ENCODE results near the gene RIPK3.
"Not testable (repeated sequence)": the region's sequence is repeated elsewhere in the genome, so short reads cannot be mapped to it uniquely, and the experiment has no call there.

The RIPK3 gene

DNA sequence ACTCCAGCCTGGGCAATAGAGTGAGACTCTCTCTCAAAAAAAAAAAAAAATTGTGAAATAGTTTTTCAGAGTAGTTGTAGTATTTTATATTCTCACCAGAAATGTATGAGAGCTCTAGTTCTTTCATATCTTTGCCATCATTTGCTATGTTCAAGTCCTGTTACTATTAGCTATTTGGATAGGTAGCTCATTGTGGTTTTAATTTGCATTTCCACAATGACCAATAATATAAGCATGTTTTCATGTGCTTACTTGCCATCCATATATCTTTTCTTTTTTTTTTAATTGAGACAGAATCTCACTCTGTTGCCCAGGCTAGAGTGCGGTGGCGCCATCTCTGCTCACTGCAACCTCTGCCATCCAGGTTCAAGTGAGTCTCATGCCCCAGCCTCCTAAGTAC lies 8.4 kb upstream of the RIPK3 start:
- no peak for DNase-seq (ENCODE audit: low read depth in 4 of 4, low spot score in 1 of 4)

DNA sequence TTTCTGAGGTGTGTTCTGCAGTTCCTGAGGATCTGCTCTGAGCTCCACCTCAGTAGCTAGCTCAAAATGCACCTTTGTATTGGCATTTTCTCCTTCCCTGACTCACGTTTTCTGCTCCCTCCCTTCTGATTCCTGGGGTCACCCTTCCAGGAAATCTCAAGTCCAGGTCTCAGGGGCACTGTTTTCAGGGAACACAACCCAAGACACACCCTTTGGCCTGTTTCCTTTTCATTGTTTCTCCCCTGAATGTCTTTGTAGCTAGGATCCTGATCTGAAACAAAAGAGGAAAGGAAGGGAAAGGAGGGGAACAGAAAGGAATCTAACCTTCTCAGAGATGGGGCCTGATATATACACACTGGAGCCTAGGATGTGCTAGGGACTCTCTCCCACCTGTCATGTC lies 7.3 kb upstream of the RIPK3 start:
- no peak for DNase-seq (ENCODE audit: low read depth in 4 of 4, low spot score in 1 of 4)

DNA sequence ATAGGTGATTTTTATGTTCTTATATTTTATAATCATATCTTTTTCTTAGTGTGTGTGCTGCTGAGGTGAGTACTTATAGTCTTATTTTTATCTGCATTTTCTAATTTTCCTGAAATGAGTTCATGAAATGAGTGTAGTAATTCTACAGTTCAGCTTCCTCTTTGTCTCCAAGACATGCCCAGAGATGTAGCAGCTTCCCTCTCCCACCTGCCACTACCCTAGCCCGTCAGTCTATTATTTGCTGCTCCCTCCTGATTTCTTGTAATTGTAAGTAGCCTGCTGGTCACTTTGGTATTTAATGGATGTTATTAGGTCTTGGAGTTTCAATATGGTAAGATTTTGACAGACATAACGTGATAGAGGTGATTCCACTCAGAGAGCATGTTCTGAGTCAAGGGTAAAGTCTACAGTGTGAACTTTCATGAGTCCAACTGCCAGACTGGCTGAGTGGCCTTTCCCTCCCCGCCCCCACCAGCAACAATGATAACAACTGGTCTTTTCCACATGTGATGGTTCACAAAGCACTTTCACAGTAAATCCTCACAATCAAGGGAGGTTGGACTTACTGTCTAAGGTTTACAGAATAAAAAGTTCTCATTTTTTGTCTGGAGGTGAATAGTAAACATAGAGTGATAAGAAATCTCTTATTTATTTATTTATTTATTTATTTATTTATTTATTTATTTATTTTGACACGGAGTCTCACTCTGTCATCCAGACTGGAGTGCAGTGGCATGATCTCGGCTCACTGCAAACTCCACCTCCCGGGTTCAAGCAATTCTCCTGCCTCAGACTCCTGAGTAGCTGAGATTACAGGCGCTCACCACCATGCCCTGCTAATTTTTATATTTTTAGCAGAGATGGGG lies 4.2 kb upstream of the RIPK3 start:
- no peak for DNase-seq (ENCODE audit: low read depth in 4 of 4, low spot score in 1 of 4)

DNA sequence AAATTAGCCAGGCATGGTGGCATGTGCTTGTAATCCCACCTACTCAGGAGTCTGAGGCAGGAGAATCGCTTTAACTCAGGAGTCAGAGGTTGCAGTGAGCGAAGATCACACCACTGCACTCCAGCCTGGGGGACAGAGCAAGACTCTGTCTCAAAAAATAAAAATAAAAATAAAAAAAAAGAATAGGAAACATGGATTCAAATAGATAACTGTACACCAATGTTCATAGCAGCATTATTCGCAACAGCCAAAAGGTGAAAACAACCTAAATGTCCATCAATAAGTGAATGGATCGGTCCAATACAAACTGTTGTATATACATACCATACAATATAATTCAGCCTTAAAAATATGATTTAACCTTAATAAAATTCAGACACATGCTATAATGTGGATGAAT lies 3.1 kb upstream of the RIPK3 start:
- no peak for DNase-seq (ENCODE audit: low read depth in 4 of 4, low spot score in 1 of 4)

DNA sequence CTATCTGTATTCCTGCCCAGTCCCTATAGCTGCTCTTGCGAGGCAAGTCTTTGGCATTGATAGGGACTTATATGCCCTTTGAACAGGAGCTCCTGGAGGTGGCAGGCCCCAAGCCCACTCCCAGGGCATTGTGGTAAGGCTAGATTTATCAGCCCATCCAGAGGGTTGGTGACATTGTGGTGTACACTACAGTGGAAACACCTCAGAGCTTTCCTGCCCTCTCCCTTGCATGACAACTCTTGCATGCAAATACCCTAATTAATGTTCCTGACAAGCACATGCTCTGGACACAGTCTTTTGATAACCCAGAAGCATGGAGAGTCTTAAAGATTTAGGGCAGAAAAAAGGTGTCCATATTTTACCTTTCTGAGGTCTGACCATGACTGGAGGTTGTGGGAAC lies 815 bp upstream of the RIPK3 start:
- DNase-seq (ENCODE audit: low read depth in 4 of 4, low spot score in 1 of 4): no peak

DNA sequence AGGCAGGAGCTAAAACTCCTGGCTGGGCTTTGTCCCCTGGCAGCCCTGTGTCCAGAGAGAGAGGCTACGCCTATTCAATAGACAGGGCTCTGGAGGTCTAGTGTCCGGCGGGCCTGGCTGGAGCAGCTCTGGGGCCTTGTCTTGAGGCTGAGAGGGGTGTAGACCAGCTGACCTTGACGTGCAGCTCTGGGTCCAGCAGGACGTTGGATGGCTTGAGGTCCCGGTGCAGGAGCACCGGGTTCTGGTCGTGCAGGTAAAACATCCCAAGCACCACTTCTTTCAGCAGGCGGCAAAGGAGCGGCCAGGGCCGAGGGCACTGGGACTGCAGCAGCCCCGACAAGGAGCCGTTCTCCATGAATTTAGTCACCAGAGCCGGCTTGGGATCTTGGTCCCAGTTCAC lies 948 bp downstream of the RIPK3 start:
- DNase-seq (ENCODE audit: low read depth in 4 of 4, low spot score in 1 of 4): no peak

DNA sequence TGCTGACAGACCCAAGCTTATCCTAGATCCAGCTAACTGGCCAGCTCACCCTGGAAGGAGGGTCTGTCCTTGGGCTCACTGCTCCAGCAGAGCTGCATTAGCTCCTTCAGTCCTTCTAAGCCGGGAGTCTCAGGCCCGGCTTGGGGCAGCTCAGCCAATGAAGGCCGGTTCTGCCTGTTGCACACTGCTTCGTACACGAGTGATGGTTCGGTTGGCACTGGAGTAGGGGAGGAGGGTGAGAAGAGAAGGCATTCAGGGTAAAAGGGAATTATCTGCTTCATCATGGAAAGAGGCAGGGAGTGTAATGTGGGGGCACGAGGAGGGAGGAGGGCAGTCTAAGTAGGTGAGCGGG lies 2.0 kb downstream of the RIPK3 start:
- DNase-seq (ENCODE audit: low read depth in 4 of 4, low spot score in 1 of 4): no peak

DNA sequence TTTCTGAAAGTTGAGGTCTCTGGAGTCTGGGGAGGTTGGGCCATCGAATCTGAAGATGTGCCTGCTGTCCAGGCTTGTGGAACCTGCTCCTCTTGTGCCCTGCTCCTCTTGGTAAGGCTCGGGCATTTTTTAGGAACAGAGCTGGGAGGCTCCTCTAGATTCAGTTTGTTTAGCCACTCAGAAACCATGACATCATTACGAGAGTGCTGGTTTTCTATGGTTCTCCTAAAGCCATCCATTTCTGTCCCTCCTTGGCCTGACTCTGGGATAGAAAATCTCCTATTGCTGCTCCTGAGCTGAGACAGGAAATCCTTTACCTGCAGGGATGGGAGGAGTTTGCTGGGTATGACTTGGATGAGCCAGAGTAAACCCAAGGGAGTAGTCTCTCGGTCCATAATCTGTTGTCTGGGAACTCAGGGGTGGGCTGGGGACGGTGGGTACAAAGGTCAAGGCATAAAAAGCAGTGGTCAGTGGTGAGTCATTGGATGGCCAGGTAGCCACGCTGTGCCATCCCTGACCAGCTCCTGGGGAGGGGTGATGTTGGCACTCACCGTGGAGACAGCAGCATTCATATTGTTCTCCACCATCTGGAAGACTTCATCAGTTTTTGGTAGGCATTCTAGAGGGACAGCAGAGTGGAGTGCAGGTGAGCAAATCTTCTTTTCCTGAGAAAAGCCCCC lies 2.5 kb downstream of the RIPK3 start:
- no peak for DNase-seq (ENCODE audit: low read depth in 4 of 4, low spot score in 1 of 4)

DNA sequence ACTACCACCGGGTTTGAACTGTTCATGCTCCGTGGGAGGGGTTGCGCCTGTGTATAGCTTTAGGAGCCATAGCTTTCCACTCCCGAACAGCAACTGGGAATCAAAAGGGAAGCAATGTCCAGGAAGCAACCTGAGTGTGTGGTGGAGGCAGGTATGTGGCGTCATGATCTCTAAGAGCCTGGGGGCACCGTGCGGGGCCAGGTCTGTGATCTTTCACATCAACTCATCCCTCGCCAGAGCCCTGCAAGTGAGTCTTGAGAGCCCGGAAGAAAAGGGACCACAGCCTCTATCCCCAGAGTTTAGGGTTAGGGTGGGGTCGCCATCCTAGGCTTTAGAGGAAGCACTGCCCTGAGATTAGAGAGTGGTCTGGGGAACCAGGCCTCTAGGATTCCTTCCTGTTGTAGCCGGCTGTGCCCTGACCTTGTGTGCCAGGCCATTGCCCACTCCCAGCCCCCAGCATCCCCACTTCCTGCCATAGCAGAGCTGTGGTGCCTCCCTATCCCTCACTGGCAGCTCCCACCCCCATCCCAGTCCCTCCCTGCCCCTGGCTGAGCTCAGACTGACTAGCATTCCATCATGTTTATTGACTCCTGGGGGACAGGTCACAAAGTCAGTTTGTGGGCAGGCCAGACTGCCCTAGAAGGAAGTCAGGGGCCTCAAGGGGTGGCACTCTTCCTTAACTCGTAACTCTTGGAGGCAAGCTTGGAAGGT lies 4.2 kb downstream of the RIPK3 start:
- DNase-seq (ENCODE audit: low read depth in 4 of 4, low spot score in 1 of 4): no peak

DNA sequence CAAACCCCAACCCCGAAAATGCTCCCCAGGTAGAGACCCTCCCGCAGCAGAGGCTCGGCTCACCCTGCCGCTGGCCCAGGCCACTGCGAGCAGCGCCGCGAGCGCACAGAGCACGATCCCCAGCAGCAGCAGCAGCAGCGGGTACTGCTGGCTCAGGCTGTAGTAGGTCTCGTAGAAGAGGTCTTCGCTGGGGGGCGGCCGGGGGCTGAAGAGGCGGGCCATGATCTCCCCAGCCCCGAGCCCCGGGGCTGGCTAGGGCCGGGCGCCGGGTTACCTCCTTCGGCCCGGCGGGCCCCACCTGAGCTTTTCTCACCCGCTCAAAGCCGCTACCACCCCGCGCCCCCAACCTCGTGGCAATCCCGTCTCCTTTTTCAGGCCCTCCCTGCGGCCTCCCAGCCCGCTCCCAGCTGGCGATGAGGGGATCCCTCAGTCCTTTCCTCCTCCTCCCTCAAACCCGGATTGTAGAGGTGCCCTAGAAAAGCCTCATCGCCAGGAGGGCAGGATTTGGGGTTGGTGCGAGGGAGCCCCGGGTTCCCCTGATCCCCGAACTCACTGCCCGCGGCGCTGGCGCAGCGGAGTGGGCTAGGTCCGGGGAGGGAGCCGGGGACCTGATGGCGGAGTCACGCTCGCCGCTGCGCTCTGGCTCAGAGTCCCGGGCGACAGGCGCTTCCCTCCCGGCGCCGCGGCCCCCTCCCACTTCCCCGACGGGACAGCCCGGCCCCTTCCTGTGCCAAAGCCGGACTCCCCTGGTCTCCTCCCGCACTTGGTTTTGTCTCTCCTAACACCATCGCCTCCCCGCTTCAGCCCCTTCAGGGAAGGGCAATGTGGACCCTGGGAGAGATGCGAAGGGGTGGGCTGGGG lies 5.1 kb downstream of the RIPK3 start, which contains the start of gene ADCY4:
Gene ADCY4 (minus strand): TSS at position 641 of the 861 bp plus-strand sequence. CDS start 419 bp downstream, at position 222.
- DNase-seq (ENCODE audit: low read depth in 4 of 4, low spot score in 1 of 4): no peak

DNA sequence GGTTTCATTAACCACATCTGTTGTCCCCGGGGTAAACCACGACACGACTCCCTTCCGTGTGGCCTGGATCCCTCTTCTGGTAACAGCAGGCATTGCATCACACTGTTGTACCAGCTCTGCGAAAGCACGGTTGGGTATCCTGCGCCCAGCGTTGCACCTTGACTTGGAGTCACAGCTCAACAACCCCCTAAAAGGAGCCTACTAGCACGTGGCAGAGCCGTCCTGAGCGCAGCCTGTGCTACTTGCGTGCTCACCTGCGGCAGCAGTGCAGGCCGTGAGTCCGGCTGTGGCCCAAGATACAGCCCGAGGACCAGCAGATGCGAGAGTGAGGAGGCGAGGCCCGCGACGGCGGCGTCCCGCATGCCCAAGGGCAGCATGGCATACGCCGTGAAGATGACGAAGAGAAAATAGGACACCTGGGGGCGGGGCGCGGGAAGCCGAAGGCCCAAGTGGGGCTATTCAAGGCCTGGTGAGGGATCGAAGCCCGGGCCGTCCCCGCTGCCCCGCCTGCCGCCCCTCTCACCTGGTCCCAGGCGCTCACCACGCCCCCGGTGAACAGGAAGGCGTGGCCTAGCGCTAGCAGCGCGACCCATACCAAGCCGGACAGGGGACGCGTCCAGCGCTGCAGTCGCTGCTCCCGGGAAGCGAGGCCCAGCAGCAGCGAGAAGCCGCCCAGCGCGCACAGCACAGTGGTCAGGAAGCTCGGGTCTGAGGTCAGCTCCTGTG lies 7.4 kb downstream of the RIPK3 start:
- DNase-seq (ENCODE audit: low read depth in 4 of 4, low spot score in 1 of 4): peak; percentile 62 to 76 (median 65)

DNA sequence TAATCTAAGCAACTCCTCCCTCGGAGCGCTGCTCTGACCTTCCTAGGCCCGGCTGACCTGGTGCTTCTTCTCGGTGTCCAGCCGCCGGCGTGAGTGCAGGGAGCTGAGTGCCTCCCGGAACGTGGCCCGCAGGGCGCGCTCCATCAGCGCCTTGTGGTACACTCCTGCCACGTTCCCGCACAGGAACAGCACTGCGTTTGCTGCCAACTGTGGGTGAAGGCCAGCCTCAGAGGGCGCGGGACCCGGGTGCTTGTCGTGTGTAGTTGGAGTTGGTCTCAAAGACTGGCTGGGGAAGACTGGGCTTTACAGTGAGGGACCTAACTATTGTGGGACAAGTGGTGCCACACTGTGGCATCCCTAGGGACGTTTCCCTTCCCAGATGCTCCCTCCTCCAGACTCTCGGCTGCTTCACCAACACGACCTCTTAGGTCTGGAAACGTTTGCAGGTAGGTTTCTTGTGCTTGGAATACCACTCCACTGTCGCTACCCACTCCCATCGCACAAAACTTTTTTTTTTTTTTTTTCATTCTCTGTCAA lies 8.0 kb downstream of the RIPK3 start:
- DNase-seq (ENCODE audit: low read depth in 4 of 4, low spot score in 1 of 4): no peak

DNA sequence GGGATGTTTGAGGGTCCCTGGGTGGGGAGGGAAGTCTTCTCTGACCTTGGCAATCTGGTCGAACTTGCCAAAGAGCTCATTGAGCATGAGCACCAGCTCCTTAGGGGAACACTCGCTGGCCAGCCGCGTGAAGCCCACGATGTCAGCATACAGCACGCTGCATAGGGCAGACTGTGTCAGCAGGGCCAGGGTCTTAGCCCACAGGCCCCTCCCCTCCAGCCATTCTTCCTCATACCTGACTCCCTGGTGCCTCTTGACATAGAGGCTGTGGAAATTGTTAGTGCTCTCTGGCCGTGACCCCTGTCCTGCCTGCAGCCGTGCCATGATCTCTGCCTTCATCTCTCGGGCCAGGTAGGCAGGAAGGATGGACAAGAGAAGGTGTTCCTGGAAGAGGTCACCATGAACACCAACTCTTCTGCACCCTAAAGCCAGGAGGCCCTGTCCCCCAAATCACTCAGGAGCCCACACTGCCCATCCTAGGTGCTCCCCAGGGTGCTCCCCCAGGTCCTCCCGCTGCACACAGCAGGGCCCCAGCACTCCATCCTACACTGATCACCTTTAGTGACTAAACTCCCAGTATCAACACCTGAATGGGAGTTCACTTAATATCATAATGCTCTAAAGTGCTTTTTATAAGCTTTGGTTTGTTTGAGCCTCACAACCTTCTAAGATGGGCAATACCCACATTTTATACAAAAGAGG lies 8.7 kb downstream of the RIPK3 start:
- no peak for DNase-seq (ENCODE audit: low read depth in 4 of 4, low spot score in 1 of 4)

DNA sequence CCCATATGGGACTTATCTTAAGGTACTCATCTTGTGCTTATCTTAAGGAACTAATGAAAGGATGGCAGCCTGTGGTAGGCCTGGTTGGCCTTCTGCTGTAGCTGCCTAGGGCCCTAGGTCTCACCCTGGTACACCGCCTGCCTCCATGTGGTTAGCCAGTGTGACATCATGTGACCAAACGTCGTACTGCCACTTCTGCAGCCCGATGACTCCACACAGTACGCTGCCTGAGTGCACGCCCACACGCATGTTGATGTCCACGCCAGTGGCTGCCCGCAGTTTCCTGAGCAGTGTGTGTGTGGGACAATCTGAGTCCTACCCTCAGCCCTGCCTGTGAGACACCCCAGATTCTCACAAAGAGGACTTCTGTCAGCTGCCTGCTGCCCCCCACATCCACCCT lies 10.1 kb downstream of the RIPK3 start:
- no peak for DNase-seq (ENCODE audit: low read depth in 4 of 4, low spot score in 1 of 4)

DNA sequence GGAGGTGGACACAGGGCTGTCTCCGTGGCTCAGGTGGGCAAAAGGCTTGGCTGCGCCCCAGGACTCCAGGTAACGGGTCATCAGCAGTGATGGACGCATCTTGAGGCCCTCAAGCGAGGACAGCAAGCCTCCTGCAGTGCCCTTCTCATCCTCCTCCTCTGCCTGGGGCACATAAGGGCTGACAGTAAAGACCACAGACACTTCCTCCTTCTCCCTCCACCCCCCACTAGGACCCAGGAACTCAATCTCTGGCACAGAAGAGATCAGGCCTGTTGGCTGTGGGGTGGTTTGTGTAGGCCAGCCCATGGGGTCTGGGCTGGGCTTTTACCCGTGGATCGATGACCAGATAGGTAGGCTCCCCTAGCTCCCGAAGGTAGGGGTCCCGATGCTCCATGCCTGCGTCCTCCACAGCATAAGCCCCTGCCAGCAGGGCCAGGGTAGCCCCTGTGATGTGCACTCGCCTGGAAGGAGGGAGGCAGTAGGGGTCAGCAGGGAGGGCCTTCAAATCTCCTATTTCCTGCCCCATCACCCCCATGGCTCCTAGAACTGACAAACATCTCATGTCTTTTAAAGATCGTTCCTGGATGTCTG lies 10.6 kb downstream of the RIPK3 start:
- DNase-seq (ENCODE audit: low read depth in 4 of 4, low spot score in 1 of 4): no peak

DNA sequence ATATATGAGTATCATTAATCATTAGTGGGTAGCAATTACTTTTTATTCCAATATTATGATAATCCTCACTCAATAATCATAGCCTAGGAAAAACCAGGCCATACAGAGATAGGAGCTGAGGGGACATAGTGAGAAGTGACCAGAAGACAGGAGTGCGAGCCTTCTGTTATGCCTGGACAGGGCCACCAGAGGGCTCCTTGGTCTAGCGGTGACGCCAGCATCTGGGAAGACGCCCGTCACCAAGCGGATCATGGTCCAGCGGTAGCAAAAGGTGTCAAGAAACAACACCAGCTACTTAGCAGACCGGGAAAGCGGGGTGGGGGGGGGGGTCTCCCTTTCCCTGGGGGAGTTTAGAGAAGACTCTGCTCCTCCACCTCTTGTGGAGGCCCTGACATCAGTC lies 11.9 kb downstream of the RIPK3 start:
- DNase-seq (ENCODE audit: low read depth in 4 of 4, low spot score in 1 of 4): not testable (repeated sequence)

DNA sequence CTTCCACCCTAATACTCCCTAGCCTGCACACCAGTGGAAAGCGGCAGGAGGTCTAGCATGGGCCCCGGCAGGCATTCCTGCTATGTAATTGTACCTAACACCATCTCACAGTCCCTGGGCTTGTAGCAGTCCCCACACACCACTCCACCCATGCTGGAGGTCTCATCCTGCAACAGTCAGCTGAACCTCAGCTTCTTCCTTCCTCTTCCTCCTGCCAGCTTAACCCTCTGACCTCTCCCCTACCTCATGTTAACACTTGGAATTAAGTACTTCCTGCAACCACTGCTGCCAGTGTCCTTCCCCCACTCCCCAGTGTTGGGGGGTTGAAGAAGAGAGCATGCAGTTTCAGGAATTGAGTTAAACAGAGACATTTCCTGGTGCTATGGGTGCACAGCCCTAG lies 12.5 kb downstream of the RIPK3 start:
- no peak for DNase-seq (ENCODE audit: low read depth in 4 of 4, low spot score in 1 of 4)

DNA sequence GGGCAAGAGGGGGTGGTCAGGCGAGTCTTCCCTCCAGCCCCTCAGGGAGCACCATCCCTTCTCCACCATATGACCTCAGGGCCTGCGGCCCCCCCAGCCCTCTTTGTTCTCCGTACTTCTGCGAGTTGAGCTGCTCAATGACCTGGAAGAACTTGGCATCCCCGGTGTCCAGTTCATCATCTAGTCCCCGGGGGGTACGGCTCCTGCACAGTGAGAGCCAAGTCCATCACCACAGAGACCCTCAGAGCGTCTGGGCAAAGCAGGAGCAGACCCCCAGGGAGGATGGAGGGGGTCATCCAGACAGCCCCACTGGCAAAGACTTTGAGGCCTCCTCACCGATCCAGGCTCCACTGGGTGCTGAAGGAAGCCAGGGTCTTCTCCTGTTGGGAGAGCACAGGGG lies 13.8 kb downstream of the RIPK3 start:
- no peak for DNase-seq (ENCODE audit: low read depth in 4 of 4, low spot score in 1 of 4)

DNA sequence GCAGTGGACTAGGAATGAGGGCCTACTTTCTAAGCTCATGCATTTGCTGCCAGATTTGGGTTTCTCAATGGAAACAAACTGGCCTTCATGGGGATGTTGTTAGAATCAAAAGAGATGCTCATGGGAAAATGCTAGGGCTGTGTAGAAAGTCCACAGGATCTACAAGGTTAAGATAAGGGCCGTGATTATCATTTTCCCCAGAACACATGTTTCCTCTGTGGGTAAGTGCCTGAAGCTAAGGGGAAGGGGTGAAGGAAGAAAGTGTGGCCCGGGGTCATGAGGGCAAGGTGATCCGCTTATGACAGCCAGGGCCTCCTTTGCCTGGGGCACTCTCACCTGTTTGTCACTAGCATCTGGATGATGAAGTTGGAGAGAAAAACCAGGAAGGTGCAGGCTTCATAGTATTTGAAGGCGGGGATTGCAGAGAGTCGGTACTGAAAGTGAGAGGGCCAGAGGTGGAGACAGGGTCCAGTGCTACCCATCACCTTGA lies 14.7 kb downstream of the RIPK3 start:
- DNase-seq (ENCODE audit: low read depth in 4 of 4, low spot score in 1 of 4): no peak

Data from stimulated activated CD4-positive, alpha-beta T cell treated with anti-CD3 and anti-CD28 coated beads, Interleukin-1b, Interleukin-23, amount 100 ng/mL, for 24 hours (primary cell).